RCC 7860 (cell line): Measurements from ENCODE around the gene UPK1A.
"Not testable (repeated sequence)": the region's sequence is repeated elsewhere in the genome, so short reads cannot be mapped to it uniquely, and the experiment has no call there.

Experiments
- DNase-seq: peaks from one replicate; pipeline ENCODE4 v3.0.0-alpha.2; 2015; ENCODE audit warnings: low spot score
- FAIRE-seq: peaks from 2 replicates; lab custom pipeline; 2012; peaks lifted over from hg19 to GRCh38; lab: Jason Lieb, UNC

Gene UPK1A

GRCh38 chr19:35689836-35690235 lies 23.5 kb downstream of the UPK1A start:
- no peak for FAIRE-seq
- DNase-seq: no peak

GRCh38 chr19:35691106-35691505 lies 24.8 kb downstream of the UPK1A start:
- not testable (repeated sequence) for FAIRE-seq, DNase-seq

GRCh38 chr19:35692010-35692409 lies 25.7 kb downstream of the UPK1A start:
- no peak for FAIRE-seq
- no peak for DNase-seq

- DNase-seq (no peak), FAIRE-seq (no peak)
These were observed 27.1 kb downstream of the UPK1A start for GRCh38 chr19:35693422-35693821.

GRCh38 chr19:35693835-35694599 lies 27.7 kb downstream of the UPK1A start:
- FAIRE-seq (peak; percentile 44), DNase-seq (peak; percentile 77)

- no peak for FAIRE-seq
- DNase-seq: no peak
These were observed 29.6 kb downstream of the UPK1A start for GRCh38 chr19:35695895-35696422.

- no peak for DNase-seq
- FAIRE-seq: no peak
These were observed 30.5 kb downstream of the UPK1A start for GRCh38 chr19:35696835-35697234.

GRCh38 chr19:35702223-35703012 lies 36.1 kb downstream of the UPK1A start:
- FAIRE-seq: peak; percentile 81
- DNase-seq: peak; percentile 90

GRCh38 chr19:35703343-35703742 lies 37.0 kb downstream of the UPK1A start:
- DNase-seq (no peak), FAIRE-seq (no peak)

- no peak for DNase-seq
- no peak for FAIRE-seq
These were observed 37.9 kb downstream of the UPK1A start, which contains the start of gene ZBTB32 for GRCh38 chr19:35704218-35704617. ZBTB32 (plus strand) TSS chr19:35704558; CDS start chr19:35714627, 10,069 bp downstream.

- no peak for DNase-seq
- FAIRE-seq: no peak
These were observed 42.1 kb downstream of the UPK1A start for GRCh38 chr19:35708391-35708790.

GRCh38 chr19:35710784-35711723 lies 44.7 kb downstream of the UPK1A start:
- FAIRE-seq (no peak), DNase-seq (no peak)

- no peak for DNase-seq
- no peak for FAIRE-seq
These were observed 46.5 kb downstream of the UPK1A start for GRCh38 chr19:35712567-35713505.

GRCh38 chr19:35713506-35713850 lies 47.2 kb downstream of the UPK1A start:
- no peak for FAIRE-seq

GRCh38 chr19:35713904-35714495 lies 47.7 kb downstream of the UPK1A start:
- FAIRE-seq: no peak
- DNase-seq: no peak

More at GRCh38 chr19:35713506-35713850, 47.2 kb downstream of the UPK1A start:
- no peak for DNase-seq

- FAIRE-seq: no peak
- DNase-seq: no peak
These were observed 48.5 kb downstream of the UPK1A start for GRCh38 chr19:35714601-35715354.

GRCh38 chr19:35715355-35715809 lies 49.1 kb downstream of the UPK1A start:
- DNase-seq (no peak), FAIRE-seq (no peak)
